HG02623 (cell line): ENCODE results near the gene C9orf43.
"Not testable (repeated sequence)": the region's sequence is repeated elsewhere in the genome, so short reads cannot be mapped to it uniquely, and the experiment has no call there.

ENCODE experiments used
- ATAC-seq: cut with Tn5 transposase; IDR thresholded peaks from one replicate; pipeline ENCODE4 v1.9.1; 2021; ENCODE audit warnings: moderate library complexity; ENCODE audit not compliant: unreplicated experiment

Gene C9orf43

DNA sequence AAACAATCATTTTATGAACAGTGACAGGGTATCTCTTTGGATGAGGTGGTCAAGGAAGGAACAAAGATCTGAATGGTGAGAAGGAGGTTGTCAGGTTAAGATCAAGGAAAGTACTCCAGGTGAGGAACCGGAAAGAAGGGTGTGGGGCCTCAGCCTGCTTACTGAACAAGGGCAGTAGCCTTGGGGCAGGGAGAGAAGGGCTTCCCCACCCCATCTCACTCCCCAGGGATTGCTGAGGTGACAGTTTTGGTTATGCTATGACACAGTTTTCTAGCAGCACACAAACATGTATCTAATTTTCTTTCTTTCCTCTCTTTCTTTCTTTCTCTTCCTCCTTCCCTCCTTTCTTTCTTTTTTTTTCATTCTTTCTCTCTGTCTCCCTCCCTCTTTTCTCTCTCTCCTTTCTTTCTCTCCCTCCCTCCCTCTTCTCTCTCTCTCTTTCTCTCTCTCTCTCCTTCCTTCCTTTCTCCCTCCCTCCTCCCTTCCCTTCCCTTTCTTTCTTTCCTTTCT is 29.6 kb upstream of the C9orf43 start:
- peak; percentile 44 for ATAC-seq

DNA sequence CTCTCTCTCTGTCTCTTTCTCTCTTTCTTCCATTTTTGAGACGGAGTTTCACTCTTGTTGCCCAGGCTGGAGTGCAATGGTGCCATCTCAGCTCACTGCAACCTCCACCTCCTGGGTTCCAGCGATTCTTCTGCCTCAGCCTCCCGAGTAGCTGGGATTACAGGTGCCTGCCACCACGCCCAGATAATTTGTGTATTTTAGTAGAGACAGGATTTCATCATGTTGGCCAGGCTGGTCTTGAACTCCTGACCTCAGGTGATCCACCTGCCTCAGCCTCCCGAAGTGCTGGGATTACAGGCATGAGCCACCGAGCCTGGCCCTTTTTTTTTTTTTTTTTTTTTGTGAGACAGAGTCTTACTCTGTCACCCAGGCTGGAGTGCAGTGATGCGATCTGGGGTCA is 29.1 kb upstream of the C9orf43 start:
- ATAC-seq, result not testable (repeated sequence)

DNA sequence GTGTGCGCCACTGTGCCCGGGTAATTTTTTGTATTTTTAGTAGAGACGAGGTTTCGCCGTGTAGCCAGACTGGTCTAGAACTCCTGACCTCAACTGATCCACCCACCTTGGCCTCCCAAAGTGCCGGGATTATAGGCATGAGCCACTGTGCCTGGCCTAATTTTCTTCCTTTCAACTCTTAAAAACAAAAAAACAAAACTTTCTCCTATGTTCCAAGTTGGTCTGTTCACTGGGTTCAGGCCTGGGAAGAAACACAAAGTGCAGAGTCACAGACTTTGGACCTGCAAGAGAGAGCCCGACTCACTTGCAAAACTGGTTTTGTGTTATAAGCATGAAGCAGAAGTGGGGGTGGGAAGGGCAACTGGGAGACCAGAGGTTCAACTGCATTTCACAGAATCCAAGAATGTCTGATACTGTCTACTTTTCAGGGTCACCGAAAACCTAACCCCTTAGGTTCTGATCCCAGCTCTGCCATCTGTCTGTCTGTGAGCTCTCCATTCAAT is 28.6 kb upstream of the C9orf43 start:
- no peak for ATAC-seq

DNA sequence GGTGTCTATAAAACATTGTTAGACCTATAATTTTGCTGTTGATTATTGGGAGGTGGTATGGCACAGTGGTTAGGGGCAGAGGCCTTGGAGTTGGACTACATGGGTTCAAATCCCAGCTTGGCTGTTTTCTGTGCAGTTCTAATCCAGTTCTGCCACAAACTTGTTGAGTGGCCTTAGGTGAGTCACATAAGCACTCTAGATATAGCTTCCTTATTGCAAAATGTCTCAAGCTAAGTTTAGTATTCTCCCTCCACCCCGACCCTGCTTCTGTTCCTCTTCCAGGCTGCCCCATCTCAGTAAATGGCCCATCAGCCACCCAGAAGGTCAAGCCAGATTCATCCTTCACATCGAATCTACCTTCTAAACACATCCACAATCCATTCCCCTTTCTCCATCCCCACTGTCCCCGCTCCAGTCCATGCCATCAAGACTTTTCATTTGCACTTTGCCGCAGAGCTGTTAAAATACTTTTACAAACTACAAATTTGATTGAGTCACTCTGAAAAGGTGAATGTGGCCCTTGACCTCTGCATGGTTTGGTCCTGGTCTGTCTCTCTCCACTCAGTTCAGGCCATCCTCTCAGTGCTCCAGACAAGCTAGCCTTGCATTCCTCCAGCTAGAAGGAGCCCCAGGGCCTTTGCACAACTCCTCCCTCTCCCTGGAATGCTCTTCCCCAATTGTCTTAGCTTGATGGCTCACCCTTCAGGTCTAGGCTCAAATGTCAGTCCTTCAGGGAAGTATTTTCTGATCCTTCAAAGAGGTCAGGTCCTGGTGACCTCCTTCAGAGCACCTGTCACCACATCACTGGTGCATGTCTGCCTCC is 23.8 kb upstream of the C9orf43 start:
- no peak for ATAC-seq

DNA sequence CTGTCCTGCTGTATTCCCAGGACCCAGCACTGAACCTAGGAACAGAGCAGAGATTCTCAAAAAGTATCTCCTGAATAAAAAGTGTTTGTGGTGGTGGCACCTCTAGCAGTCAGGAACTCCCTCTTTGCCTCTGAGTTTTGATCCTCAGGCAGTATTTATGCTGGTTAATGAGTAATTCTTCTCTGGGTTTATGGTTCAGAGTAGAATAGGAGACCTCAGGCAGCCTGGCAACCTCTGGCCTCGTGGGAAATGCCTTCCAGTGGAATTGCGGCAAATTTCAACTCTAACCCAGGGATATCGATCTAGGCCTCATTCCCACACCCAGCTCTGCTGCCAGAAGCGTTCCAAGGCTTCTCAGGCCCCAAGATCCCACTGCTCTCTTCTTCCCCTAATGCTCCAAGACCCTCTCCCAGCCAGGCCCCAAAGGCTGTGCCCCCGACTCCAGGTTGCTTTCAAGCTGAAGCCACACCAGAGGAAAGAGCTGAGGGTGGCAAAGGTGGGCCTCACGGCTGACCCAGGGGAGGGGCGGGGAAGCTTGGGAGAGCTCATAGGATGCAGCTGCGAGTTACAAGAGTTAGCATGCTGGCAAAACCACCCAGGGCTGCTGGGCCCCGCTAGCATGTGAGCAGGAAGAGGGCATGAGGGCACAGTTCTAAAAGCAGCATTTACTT is 22.9 kb upstream of the C9orf43 start:
- no peak for ATAC-seq

DNA sequence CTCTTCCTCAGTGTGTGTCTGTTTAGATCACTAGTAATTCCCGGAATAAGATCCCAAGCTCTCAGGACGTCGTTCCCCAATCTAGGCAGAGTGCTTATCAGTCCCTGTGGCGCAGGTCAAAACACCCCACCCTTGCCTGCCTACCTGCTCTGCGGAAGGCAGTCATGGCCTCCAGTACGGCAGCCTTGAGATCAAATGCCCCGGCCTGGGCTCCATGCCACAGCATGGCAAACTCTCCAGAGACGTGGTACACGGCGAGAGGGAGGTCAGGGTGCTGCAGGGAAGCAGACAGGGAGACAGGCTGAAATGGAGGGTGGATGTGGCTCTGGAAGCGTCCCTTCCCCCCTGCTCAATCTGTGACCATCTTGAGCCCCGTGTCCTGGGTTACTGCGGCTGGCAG is 21.7 kb upstream of the C9orf43 start:
- ATAC-seq, result no peak

DNA sequence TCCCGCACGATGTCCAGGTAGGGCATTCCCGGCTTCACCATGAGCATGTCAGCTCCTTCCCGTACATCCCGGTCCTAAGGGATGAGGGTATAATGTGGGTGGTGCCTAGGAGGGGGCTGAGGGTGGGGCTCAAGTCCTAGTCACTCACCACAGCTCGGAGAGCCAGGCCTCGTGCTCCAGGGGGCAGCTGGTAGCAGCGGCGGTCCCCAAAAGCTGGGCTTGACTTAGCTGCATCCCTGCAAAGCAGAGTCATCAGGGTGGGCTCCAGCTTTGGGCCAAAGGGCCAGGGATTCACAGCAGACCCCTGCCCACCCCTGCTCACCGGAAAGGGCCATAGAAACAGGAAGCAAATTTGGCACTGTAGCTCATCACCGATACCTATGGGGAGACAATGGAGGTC is 21.1 kb upstream of the C9orf43 start:
- no peak for ATAC-seq

DNA sequence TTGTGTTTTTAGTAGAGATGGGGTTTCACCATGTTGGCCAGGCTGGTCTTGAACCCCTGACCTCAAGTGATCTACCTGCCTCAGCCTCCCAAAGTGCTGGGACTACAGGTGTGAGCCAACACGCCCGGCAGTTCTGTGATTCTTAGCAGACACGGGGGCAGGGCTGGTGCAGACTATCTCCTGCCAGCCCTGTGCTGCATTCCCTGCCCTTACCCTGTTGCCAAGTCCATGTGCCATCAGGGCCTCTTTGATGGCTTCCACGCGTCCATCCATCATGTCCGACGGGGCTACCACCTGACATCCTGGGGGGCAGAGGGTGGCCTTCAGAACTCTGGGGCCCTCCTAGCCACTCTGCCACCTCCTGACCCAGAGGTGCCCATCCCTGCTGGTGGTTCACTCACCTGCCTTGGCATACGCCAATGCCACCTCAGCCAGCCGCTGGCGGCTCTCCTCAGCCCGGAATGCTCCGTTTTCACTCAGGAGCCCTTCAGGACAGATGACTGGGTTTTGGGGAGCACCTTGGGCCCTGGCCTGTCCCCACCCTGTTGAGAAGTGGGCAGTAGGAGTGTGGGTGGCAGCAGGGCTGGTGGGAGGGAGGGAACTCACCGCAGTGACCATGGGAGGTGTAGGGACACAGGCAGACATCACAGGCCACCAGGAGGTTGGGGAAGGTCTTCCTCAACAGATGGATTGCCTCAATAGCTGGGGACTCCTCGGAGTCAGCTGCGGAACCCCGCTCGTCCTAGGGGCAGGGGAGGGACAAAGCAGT is 20.2 kb upstream of the C9orf43 start:
- no peak for ATAC-seq

DNA sequence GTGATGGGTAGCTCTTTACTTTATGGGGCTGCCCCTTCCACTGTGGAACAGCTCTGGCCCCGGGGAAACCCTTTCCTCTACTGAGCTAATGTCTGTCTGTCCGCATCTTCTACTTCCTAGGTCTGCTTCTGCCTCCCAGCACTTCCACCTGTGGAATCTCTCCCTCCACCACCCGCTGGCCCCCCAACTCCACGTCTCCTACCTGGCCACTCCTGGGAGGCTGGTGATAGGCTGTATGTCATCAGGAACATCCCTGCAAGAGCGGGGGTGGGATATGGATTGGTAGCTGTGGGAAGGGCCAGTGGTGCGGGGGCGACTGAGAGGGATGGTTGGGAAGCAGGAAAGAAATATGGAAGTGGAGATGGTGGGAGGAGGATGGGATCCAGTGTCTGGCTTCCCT is 18.6 kb upstream of the C9orf43 start:
- no peak for ATAC-seq

DNA sequence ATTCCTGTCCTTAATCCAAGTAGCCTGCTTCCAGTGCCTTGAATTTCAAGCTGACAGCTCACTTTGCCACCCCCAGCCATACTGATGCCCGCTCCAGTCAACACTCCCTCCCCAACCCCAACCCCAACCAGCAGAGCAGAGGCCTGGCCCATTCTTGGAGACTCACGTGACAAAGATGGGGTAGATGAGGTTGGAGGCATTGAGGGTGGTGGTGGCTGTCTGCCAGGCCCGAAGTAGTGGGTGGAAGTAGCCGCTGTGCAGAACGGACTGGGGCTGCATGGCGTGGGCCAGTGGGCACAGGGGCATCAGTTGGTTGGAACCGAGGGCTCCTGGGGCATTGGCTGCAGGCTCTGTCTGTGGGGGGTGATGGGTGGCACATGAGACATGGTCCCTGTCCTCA is 17.3 kb upstream of the C9orf43 start:
- ATAC-seq, result no peak

DNA sequence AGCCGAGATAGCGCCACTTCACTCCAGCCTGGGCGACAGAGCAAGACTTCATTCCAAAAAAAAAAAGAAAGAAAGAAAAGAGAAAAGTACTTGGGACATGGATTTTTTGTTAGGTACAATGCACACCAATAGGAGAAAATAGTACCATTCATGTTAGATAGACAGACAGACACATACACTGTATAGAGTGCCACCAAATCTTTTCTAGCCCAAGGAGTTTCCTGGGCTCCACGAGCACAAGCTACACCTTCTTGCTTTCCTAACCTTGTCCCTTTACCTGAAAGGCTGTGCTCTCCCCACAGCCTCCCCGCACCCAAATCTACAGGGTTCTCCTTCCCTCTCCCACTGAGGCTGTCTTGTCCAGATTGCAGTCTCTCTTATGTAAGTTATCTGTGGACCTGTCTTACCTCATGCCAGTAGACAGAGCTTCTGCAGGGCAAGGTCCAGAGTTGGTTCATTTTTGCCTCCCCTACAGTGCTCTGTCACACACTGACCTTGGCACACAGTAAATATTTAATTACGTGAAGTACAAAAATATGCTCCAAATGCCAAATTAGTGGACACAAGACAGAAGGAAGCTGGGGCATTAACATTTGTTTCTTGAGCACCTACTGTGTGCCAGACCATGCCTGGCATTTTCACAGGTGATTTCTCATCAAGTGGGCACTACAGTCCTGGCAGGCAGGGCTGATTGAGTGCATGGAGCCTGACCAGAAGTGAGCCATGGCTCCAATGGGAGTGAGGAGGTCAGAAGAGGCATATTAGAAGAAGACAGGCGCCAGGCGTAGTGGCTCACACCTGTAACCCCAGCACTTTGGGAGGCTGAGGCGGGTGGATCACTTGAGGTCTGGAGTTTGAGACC is 15.3 kb upstream of the C9orf43 start:
- no peak for ATAC-seq

DNA sequence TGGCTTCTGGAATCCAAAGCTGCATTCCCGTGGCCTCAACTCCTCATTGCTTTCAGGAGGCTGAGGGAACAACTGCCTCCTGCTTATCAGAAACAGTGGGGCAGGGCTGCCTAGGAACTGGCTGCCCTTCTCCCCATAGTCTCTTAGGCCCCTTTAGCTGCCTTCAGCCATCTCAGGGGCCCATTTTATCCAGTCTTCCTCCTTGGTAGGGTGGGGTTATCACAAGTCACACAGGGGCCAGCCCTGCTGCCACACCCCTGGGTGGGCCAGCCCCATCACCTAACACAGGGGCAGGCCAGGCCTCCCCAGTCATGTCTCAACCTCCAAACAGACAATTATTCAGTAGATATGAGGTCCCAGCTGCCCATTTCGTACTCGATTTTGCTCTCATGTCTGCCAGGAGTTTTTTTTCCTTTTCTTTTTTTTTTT is 13.3 kb upstream of the C9orf43 start:
- no peak for ATAC-seq

DNA sequence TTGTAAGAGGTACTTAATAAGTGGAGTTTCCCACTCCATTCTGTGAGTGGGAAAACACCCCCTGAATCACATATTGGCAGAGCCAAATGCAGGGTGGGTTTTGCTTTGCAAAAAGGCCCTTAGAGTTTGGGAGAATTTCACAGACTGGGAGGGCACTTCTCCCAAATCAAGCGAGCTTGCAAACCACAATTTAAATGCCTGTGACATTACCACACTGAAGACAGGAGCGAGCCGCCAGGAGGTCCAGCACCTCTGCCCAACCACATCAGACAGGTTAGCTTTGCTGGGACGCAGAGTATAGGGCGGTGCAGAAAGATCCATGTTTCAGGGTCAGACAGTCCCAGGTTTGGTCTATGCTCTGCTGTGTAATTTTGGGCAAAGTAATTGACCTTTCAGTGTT is 11.8 kb upstream of the C9orf43 start:
- ATAC-seq, result no peak

DNA sequence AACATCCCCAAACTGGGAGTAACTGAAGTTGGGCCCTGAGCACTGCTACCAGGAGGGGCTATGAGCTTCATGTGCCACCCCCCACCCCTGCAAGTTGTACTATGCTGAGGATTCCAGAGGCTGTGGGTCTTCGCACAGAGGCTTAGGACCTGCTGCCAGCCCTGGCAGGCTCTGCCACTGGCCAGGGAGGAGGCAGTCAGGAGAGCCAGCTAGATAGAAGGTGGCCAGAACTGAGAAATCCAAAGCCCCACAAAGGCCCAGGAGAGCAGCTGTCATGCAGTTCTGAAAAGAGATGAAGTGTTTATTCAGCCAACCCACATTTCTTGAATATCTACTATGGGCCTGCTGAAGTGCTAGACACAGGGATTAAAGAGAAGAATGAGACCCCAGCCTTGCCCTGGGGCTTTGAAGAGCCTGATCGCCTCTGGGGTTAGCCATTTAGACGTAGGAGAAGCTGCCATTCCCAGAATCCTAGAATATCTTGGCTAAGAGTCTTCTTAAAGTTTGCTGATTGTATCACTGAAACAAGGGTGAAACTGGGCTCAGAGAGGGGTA is 10.8 kb upstream of the C9orf43 start:
- ATAC-seq, result no peak

DNA sequence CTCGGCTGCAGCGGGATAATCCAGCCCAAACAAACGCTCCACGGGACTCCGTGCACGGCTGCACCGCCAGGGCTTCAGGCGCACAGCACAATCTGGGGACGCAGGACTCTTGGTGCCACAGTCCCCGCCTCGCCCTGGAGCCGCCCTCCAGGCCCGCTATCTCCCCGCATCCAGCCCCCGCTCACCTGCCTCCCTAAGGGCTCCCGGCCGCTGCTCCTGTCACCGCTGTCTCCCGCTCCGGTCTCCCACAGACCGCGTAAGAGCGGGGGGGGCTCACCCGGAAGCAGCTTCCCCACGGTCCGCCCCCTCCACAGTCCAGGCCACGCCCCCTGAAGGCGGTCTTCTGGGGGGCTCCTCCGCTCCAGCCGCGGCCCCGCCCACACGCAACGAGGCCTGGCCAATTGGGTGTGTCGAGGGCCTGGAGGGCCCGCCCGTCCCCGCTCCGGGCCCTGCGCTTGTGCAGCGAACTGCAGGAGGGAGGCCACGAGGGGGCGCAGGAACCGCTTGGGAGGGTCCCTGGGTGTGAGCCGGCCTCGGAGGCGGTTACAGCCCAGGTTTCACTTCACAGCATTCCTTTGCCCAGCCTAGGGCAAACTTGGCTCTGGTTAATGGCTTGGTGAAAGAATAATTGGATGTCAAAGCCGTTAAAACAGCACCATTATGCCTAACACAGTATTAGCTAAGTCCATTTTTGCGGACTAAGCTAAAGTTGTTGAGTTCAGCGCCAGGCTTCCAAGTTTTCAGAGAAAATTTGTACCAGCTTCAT is 9.3 kb upstream of the C9orf43 start, which contains the start of gene ALAD:
Gene ALAD (minus strand): TSS at position 258 of the 766 bp plus-strand sequence. CDS start 7,725 bp downstream, outside the sequence.
- peak; percentile 97 for ATAC-seq

DNA sequence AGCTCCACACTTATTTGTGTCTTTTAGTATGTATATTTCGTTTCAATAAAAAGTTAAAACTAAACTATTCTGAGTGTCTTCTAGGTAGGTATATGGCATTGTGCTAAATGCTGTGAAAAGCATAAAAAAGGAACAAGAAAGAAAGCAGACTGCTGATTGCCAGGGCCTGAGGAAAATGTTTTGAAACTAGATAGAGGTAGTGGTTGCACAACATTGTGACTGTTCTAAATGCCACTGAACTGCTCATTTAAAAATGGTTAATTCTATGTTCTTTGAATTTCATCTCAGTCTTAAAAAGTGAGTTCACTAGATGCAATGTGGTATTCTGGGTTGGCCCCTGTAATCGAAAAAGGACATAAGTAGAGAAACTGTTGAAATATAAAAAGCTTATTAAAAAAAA is 6.9 kb upstream of the C9orf43 start:
- ATAC-seq, result no peak

DNA sequence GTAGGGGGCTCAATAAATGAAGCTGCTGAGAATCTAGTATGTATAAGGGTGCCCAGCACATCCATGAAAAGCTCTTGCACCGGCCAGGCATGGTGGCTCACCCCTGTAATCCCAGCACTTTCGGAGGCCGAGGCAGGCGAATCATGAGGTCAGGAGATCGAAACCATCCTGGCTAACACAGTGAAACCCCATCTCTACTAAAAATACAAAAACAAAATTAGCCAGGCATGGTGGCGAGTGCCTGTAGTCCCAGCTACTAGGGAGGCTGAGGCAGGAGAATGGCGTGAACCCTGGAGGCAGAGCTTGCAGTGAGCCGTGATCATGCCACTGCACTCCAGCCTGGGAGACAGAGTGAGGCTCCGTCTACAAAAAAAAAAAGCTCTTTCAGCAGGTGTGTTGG is 4.2 kb upstream of the C9orf43 start:
- ATAC-seq, result not testable (repeated sequence)

DNA sequence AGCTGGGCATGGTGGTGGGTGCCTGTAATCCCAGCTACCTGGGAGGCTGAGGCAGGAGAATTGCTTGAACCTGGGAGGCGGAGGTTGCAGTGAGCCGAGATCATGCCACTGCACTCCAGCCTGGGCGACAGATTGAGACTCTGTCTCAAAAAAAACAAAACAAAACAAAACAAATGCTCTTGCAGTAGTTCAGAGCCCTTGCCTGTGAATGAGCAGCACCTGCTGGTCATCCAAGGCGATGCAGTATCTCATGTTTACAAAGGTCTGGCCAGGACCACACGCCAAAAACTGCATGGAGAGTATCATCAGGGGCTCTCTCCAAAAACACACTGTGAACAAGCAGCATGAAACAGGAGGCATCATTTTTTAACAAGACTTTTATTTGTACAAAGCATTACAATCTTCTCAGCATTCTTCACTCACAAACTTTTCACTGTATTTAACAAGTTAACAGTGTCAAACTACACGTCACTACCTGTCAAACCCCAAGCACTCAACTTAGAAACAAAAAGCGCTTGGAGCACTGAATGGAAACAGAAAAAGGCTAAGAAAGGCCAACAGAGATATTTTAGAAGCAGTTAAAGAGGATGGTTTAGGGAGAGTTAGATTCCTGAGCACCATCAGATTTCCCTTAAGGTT is 3.6 kb upstream of the C9orf43 start:
- ATAC-seq, result not testable (repeated sequence)

DNA sequence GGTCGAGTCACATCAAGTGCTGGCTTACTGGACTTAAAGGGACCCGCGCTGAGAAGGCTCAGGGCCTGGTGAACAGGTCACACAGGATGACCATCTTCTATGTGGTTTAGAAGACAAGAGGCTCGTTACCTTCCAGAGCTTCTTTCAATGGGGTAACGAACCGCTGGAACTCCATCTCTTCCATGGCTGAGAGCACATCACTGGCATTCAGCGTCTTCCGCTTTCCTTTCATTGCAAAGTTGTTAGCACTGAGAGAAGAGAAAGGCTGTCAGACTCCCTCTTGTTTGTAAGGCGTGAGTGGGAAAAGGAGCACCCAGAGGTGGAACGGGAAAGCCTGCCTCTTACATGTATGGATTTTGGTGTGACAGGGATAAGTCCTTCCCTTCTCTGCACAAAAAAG is 1.1 kb upstream of the C9orf43 start:
- ATAC-seq, result no peak
